ENCODE data around the gene ATXN7L2.
A peak's percentile ranks its signal among the peaks of the same experiment; 100 is the strongest.

ATXN7L2 gene

DNA sequence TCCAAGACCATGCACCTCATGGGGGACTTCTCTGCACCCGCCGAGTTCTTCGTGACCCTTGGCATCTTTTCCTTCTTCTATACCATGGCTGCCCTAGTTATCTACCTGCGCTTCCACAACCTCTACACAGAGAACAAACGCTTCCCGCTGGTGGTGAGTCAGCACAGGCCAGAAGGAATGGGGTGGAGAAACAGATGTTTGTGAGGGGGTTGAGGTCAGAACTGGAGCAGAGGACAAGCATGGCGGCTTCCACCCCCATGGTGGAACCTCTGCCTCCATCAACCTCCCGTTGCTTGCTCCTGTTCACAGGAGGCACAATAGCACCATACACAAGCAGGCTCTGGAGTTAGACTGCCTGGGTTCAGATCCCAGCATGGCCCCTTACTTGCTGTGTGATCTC lies 6.9 kb upstream of the ATXN7L2 start:
- H3K4me3 ChIP-seq (ENCODE audit: low read depth, low read length): no peak overlapping the region

DNA sequence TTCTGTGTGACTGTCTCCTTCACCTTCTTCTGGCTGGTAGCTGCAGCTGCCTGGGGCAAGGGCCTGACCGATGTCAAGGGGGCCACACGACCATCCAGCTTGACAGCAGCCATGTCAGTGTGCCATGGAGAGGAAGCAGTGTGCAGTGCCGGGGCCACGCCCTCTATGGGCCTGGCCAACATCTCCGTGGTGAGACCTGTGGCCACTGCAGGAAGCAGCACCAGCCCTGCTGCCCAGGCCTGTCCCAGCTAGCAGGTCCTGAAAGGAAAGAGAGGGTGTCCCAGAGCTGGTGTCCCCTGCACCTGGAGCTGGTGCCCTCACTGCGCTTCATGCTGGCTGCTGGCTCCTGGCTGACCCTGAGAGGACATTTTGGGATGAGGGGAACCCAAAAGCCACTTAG lies 5.9 kb upstream of the ATXN7L2 start:
- no peak overlapping the region for H3K4me3 ChIP-seq (ENCODE audit: low read depth, low read length)

DNA sequence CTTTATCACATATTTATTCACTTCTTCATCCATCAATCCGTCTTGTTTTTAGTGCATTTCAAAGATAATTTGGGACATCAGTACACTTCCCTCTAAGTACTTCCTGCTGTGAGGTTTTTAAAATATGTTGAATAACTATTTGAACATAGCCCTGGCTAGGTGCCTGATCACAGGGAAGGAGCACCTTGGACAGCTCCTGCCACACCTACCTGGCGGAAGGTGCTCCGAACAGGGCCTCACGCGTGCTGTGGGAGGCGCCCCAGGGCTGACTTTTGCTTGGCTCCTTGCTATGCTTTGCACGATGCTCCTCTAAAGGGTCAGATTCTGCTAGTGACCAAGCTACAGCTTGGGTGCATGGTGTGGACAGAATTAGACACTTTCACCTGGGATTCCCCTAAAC lies 4.9 kb upstream of the ATXN7L2 start:
- no peak overlapping the region for H3K4me3 ChIP-seq (ENCODE audit: low read depth, low read length)

DNA sequence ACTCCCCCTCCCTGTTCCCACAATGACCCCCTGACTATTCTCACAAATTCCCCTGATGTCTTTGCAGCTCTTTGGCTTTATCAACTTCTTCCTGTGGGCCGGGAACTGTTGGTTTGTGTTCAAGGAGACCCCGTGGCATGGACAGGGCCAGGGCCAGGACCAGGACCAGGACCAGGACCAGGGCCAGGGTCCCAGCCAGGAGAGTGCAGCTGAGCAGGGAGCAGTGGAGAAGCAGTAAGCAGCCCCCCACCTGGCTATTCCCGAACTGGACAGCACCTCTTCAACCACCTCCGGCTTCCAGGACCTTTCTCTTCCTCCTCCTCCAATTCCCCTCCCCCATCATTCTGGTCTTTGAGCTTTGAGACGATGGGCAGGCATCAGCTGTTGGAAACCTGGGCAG lies 4.4 kb upstream of the ATXN7L2 start:
- no peak overlapping the region for H3K4me3 ChIP-seq (ENCODE audit: low read depth, low read length)

DNA sequence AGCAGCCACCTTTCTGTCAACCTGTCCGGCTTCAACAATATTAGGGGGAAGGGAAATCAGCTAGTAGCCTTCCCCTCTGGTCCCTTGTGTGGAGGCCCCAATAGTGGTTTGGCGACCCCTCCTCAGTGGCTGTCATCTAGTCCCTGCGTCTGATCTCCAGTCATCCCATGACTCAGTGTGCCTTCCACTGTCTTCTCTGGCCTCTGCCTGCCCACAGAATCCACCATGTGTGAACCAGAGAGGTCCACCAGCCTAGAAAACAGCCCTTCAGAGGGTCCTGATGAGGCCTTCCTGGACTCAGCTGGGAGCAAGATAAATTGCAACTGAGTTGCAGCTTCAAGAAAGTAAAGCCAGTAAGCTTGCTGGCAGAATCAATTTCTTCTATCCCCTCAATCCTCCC lies 3.8 kb upstream of the ATXN7L2 start:
- no peak overlapping the region for H3K4me3 ChIP-seq (ENCODE audit: low read depth, low read length)

DNA sequence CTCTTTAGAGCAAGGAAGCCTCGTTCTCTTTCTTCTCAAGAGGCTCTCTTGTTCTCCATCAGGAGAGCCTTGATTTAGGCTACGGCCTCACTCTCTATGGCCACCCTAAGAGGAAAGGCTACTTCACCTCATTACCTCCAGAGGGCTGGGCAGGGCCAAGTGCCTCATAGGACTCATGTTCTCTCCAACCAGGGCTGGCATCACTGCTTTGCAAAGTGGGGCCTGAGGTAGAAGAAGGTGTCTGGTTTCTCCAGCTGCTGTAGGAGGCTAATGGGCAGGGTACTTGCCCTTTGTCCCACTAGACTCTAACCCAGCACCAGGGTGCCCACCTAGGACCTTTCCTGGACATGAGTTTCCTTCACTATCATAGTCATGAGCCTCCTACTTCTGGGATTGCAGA lies 2.1 kb upstream of the ATXN7L2 start:
- H3K4me3 ChIP-seq (ENCODE audit: low read depth, low read length): no peak overlapping the region

DNA sequence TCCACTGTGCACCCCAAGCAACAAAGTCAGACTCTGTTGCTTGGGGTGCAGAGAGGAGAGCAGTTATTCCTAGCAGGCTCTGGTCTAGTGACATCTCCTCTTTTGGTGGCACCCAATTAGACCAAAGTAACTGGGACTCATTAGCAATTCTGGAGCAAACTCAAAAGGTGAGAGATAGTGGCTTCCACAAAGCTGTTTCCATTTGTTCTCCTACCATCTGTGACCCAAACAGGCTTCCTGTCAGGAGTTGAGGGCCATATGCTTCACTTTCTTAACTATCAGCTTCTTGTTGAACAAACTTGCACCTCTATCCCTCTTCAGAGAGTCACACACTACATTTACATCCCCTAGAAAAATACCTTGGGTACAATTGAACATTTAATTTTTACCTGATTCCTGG lies 1.5 kb upstream of the ATXN7L2 start:
- H3K4me3 ChIP-seq (ENCODE audit: low read depth, low read length): no peak overlapping the region

DNA sequence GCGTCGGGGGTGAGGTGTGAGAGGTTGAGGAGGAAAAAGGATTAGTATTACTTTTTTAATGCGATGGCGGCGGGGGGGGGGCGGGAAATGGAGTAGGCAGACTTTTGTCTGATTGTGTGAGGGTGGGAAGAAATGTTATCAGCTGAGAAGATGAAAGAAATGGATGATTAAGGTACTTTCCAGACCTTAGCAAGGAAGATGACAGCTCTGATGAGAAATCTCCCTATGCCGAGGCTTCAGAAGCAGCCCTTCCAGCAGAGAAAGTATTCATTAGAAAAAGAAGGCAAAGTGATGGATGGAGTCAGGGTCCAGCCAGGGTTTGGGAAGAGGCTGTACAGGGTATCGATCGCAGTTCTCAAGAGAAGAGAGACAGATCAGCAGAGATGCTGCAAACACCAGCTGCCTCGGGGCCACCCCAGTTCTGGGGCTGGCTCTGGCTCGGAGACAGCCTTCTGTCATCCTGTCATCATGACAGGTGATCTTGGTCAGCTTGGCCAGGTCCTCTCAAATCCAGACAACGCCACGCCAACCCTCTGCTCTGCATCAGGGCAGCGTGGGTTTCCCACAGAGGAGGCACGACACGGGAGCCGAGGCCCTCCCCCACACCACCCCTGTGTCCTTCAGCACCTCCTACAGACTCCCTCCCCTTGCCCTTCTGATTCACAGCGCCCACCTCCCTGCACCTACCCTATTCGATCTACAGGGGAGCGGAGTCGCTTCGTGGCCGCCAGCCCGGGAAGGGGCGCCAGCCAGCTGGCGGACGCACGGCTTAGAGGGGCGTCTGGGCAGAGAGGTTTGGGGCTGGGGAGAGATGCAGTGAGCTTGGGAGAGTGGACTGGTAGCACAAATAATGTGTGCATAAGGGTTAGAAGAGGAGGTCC lies 674 bp upstream of the ATXN7L2 start:
- peak overlapping the region; percentile 53 for H3K4me3 ChIP-seq (ENCODE audit: low read depth, low read length)

DNA sequence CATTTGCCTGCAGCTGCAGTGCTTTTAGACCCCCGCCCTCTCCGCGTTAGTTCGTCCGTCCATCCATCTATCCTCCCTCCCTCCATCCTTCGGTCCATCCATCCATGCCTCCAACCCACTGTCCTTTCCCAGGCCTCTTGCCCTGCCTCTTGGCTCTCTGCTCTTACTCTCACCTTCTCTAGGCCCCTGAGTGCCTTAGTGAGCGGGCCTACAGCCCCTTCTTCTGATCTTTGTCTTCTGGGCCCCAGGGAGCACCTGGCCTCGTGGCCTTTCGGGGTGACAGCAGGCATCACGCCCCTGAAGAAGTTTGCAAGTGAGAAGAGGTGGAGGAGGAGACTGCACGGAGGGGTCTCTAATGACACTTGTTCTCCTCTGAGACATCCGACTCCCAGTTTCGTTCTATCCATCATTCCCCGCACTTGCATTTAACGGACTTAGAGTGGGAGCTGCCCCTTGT lies 842 bp downstream of the ATXN7L2 start:
- H3K4me3 ChIP-seq (ENCODE audit: low read depth, low read length): peak overlapping the region; percentile 79

DNA sequence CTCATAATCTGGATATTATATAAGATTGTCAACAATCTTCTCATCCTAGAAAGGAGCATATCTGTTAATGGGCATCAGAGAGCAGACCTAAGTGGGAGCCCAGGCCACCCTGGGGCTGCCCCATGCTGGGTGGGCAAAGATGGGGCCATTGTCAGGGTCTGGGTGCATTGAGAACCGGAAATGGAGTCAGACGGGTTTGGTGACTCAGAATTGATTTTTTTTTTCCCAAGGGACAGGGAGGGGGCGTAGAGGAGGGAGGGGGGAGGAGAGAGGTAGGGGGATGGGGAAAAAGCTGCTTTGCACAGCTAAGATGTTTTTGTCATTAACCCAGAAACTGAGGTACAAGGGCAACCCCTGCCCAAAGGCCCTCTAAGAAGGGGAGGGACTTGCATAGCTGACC lies 1.3 kb downstream of the ATXN7L2 start:
- H3K4me3 ChIP-seq (ENCODE audit: low read depth, low read length): peak overlapping the region; percentile 79

DNA sequence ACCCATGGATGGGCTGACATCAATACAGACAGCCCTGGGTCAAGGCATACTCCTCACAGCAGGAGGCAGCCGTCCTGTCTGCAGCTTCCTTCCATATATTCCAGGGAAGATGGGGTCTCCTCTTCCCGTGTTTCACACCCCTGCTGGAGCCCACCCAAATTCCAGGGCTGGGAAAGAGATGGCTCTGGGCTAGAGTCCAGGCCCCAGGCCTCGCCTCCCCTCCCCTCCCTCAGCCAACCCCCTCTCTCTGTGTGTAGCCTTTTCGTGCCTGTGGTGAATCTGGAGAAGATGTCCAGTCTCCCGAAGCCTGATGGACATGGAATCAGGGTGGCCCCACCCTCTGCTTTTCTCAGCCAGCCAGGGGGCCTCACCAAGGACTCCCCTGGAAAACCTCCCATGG lies 3.6 kb downstream of the ATXN7L2 start:
- H3K4me3 ChIP-seq (ENCODE audit: low read depth, low read length): no peak overlapping the region

DNA sequence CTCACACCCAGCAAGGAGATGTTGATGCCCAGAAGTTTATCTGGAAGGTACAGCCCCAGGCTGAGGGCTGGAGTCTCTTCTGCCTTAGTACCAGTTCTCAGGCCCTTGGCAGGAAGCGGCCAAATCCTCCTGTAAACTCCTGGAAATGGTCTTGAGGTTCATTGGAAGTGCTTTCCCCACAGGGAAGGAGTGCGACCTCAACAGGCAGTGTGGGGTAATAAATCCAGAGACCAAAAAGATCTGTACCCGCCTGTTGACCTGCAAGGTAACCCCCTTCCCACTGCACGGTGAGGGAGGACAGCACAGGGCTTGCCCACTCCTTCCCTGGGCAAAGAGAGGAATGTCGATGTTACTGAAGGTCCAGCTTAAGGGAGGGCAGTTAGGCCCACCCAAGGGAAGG lies 4.5 kb downstream of the ATXN7L2 start:
- H3K4me3 ChIP-seq (ENCODE audit: low read depth, low read length): no peak overlapping the region

DNA sequence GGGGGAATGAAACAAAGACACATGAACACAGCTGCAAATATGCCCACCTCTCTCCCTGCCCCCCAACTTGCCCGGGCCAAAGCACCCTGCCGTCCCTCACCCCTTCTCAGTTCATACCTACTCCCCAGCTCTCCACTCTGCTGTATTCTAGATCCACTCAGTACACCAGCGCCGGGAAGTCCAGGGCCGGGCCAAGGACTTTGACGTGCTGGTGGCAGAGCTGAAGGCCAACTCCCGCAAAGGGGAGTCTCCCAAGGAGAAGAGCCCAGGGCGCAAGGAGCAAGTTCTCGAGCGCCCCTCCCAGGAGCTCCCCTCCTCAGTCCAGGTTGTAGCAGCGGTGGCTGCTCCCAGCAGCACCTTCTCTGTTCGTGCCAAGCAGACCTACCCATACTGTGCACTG lies 5.0 kb downstream of the ATXN7L2 start:
- no peak overlapping the region for H3K4me3 ChIP-seq (ENCODE audit: low read depth, low read length)

DNA sequence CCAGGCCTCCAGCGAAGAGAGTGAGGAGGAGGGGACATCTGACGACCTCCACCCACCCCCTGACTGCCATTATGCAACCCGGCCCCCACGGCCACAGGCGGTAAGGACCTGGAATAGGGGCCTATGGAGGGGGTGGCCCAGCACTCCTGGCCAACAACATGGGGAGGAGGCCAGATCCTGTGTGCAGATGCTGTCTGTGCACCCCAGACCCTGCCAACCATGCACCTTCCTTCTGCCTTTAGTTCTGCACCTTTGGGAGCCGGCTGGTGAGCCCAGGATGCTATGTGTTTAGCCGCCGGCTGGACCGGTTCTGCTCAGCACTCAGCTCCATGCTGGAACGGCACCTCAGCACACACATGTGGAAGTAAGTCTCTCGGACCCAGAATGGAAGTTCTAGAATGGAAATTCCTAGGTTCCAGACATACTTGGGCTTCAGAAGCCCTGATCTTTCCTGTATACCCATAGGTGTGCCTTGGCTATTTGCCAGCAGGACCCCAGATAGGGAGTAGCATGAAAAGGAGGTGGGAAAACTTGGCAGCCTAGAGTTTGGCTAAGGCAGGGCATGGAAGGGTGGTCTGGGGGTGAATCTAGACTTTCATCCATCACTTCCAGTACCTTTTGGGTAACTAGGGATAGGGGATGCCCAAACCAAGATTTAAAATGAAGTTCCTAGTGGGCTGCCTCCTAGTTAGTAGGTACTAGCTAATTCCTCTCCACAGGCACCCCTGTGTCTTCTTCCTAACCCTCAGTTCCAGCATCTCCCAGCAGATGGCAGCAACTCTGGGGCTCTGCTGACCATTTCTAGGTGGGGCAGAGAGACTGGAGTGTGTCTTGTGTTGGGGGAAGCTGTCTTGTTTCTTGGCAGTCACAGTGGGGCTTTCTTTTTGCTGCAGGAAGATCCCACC lies 6.6 kb downstream of the ATXN7L2 start:
- no peak overlapping the region for H3K4me3 ChIP-seq (ENCODE audit: low read depth, low read length)

DNA sequence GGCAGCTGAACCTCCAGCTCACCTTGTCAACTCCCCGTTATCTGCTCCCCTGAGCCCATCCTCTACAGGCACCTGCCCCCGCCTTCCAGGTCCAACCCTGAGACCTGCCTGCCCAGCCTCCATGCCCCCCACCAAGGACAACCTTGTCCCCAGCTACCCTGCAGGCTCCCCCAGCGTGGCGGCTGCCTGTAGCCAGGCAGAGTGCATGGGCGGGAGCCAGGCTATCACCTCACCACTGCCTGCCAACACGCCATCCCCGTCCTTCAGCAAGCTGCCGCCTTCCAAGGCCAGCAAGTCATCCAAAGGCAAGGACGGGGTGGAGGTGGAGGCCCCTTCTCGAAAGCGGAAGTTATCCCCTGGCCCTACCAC lies 7.2 kb downstream of the ATXN7L2 start:
- H3K4me3 ChIP-seq (ENCODE audit: low read depth, low read length): no peak overlapping the region

DNA sequence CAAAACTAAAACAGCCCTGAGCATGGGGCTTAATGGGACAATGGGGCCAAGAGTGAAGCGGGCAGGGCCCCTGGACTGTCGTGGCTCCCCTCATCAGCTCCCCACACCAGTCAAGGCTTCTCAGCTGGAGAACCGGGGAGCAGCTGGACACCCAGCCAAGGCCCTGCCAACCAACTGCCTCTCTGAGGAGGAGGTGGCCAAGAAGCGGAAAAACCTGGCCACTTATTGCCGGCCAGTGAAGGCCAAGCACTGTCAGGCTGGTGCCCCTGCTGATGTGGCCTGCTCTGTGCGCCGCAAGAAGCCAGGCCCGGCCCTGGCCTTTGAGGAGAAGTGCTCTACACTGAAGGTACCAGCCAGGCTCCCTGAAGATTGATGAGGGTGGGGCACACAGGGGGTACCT lies 7.7 kb downstream of the ATXN7L2 start:
- no peak overlapping the region for H3K4me3 ChIP-seq (ENCODE audit: low read depth, low read length)

DNA sequence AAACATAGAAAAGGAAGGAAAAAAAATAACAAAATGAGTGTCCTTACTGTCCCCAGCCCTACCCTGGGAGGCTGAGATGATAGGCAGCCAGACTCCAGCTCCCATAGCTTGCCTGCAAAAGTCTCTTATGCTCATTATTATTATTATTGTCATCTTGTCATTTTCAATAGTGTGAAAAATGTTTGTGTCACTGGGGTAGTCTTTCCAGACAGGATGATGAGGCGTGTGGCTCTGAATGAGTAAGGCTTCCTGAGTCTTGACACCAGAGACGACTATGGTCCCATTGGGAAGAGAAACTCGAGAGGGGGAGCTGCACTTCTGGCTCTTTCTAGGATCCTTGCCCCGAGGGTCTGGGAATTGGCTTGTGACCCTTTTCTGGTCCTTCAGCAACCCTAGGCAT lies 9.1 kb downstream of the ATXN7L2 start:
- no peak overlapping the region for H3K4me3 ChIP-seq (ENCODE audit: low read depth, low read length)

DNA sequence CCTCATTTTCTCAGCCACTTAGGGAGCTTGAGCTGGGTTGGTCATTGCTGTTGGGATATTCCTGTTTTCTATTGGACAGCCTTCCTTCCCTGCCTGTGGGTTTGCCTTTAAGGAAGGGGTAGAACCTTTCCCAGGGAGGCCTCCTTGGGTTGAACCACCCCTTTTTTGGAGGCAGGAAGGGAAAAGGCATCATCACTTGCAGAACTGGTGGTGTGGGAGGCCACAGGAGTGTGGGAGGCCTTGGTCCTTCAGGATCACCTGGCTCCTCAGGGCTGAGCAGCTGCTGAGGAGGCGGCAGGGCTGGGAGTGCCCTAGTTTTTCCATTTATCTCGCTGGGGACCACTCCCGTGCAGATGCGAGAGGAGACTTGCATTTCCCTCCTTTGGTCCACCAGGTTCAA lies 9.5 kb downstream of the ATXN7L2 start:
- H3K4me3 ChIP-seq (ENCODE audit: low read depth, low read length): no peak overlapping the region

DNA sequence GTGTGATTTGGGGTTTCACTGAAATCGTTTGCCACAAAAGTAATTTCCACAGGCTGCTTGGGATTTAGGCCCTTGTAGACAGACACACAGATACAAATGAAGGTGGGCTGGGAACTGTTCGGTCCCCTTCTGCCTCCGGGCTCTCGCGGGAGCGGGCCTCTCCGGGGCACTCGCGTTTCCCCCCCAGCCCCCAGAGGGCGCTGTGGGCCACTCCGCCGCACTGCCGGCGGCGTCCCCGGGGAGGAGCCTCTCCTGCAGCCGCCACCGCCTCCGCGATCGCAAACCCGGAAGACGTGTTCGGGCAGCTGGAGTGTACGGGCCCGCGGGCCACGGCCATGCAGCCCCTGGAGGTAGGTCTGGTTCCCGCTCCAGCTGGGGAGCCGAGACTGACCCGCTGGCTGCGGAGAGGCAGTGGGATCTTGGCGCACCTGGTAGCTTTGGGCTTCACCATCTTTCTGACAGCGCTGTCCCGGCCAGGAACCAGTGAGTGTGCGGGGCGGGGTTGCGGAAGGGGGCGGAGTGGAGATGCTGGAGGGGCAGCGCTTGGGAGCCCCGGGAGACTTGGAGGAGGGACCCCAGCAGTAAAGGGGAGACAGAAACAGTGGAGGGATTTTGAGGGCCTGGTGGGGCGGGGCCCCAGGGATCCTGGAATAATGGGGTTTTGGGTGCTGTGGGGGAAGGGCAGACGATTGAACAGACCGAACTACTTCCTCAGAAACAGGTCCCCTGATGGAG lies 10.3 kb downstream of the ATXN7L2 start, which contains the start of gene CYB561D1:
Gene CYB561D1, plus strand, starts transcription at position 290 of the 735 bp plus-strand sequence. Its CDS starts 46 bp downstream, at position 336.
- H3K4me3 ChIP-seq (ENCODE audit: low read depth, low read length): peak within 1 kb of the TSS; percentile 92

DNA sequence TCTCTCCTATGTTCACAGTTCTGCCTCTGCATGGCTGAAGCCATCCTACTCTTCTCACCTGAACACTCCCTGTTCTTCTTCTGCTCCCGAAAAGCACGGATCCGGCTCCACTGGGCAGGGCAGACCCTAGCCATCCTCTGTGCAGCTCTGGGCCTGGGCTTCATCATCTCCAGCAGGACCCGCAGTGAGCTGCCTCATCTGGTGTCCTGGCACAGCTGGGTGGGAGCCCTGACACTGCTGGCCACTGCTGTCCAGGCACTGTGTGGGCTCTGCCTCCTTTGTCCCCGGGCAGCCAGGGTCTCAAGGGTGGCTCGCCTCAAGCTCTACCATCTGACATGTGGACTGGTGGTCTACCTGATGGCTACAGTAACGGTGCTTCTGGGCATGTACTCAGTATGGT lies 12.0 kb downstream of the ATXN7L2 start:
- H3K4me3 ChIP-seq (ENCODE audit: low read depth, low read length): no peak overlapping the region

Measured in iPS-11a (cell line).